HCT116 (cell line): Measurements from ENCODE around the gene UBE2D4.
"Not testable (repeated sequence)": the region's sequence is repeated elsewhere in the genome, so short reads cannot be mapped to it uniquely, and the experiment has no call there.

ENCODE experiments used
- CEBPB ChIP-seq: IDR thresholded peaks from 2 replicates; pipeline ENCODE4 v1.6.1; 2012; ENCODE audit warnings: low read depth
- EZH2 ChIP-seq: fragments of 200-600 bp; sonication (generic); IDR thresholded peaks from 2 replicates; pipeline ENCODE4 v1.6.1; 2017; ENCODE audit warnings: antibody characterized with exemption, mixed run types
- EZH2phosphoT487 ChIP-seq: fragments of 200-600 bp; IDR thresholded peaks from 2 replicates; pipeline ENCODE4 v1.6.1; 2018; ENCODE audit warnings: antibody characterized with exemption, borderline replicate concordance
- POLR2A ChIP-seq: IDR thresholded peaks from 2 replicates; pipeline ENCODE4 v1.7.0; 2011; ENCODE audit warnings: borderline replicate concordance; ENCODE audit not compliant: insufficient read depth, insufficient read length; ENCODE audit errors: extremely low read depth
- POLR2AphosphoS5 ChIP-seq: IDR thresholded peaks from 2 replicates; pipeline ENCODE4 v1.6.1; 2011; ENCODE audit warnings: mild to moderate bottlenecking, low read depth, low read length, moderate library complexity
- TF ChIP-seq, protein P1 (sequence below), 3 experiments: fragments of 200-600 bp in 1 of 3; sonication (generic) in 1 of 3; IDR thresholded peaks in 2 of 3; conservative IDR thresholded peaks in 1 of 3; 2 replicates each; pipeline ENCODE4 v1.5.1; 2012 to 2017; ENCODE audit warnings: low read depth in 2 of 3, low read length in 2 of 3, antibody characterized with exemption in 1 of 3, borderline replicate concordance in 1 of 3, control low read depth in 1 of 3, mild to moderate bottlenecking in 1 of 3, mixed read lengths in 1 of 3, mixed run types in 1 of 3, moderate library complexity in 1 of 3; ENCODE audit not compliant: insufficient read depth in 1 of 3
- TF ChIP-seq, protein P2 (sequence below): IDR thresholded peaks from 2 replicates; pipeline ENCODE4 v1.6.1; 2012; ENCODE audit warnings: low read depth
- TF ChIP-seq, protein P3 (sequence below): IDR thresholded peaks from 2 replicates; pipeline ENCODE4 v1.6.1; 2012

DNA sequence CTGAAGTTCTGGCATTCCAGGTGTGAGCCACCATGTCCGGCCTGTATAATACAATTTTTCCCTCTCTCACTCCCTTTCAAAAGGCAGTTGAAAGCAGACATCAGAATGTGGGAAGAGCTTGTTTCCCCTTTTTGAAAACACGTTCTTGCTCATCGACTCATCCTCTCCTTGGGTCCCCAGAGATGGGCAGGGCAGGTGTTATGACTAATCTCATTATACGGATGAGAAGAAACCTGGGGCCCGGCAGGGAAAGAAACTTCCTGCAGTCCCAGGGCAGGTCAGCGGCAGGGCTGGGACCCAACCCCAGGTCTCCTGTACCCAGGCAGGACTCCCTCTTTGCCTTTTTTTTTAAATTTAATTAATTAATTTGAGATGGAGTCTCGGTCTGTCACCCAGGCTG lies 66.7 kb downstream of the UBE2D4 start:
- TF ChIP-seq CEBPB, EZH2phosphoT487, POLR2A, POLR2AphosphoS5, EZH2: not testable (repeated sequence)
- TF ChIP-seq, protein P1, sequence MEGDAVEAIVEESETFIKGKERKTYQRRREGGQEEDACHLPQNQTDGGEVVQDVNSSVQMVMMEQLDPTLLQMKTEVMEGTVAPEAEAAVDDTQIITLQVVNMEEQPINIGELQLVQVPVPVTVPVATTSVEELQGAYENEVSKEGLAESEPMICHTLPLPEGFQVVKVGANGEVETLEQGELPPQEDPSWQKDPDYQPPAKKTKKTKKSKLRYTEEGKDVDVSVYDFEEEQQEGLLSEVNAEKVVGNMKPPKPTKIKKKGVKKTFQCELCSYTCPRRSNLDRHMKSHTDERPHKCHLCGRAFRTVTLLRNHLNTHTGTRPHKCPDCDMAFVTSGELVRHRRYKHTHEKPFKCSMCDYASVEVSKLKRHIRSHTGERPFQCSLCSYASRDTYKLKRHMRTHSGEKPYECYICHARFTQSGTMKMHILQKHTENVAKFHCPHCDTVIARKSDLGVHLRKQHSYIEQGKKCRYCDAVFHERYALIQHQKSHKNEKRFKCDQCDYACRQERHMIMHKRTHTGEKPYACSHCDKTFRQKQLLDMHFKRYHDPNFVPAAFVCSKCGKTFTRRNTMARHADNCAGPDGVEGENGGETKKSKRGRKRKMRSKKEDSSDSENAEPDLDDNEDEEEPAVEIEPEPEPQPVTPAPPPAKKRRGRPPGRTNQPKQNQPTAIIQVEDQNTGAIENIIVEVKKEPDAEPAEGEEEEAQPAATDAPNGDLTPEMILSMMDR (IDR thresholded peaks at IDR 0.05 in 2 of 3, conservative IDR thresholded peaks at IDR 0.05 in 1 of 3; ENCODE audit: borderline replicate concordance in 1 of 3, insufficient read depth in 1 of 3, low read depth in 2 of 3, low read length in 2 of 3): not testable (repeated sequence)
- TF ChIP-seq, protein P2, sequence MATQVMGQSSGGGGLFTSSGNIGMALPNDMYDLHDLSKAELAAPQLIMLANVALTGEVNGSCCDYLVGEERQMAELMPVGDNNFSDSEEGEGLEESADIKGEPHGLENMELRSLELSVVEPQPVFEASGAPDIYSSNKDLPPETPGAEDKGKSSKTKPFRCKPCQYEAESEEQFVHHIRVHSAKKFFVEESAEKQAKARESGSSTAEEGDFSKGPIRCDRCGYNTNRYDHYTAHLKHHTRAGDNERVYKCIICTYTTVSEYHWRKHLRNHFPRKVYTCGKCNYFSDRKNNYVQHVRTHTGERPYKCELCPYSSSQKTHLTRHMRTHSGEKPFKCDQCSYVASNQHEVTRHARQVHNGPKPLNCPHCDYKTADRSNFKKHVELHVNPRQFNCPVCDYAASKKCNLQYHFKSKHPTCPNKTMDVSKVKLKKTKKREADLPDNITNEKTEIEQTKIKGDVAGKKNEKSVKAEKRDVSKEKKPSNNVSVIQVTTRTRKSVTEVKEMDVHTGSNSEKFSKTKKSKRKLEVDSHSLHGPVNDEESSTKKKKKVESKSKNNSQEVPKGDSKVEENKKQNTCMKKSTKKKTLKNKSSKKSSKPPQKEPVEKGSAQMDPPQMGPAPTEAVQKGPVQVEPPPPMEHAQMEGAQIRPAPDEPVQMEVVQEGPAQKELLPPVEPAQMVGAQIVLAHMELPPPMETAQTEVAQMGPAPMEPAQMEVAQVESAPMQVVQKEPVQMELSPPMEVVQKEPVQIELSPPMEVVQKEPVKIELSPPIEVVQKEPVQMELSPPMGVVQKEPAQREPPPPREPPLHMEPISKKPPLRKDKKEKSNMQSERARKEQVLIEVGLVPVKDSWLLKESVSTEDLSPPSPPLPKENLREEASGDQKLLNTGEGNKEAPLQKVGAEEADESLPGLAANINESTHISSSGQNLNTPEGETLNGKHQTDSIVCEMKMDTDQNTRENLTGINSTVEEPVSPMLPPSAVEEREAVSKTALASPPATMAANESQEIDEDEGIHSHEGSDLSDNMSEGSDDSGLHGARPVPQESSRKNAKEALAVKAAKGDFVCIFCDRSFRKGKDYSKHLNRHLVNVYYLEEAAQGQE: not testable (repeated sequence)
- TF ChIP-seq, protein P3, sequence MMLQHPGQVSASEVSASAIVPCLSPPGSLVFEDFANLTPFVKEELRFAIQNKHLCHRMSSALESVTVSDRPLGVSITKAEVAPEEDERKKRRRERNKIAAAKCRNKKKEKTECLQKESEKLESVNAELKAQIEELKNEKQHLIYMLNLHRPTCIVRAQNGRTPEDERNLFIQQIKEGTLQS: not testable (repeated sequence)
